Measurements from ENCODE around the gene PPP1R14D.

GRCh38 chr15:40830884-40831283 lies 2.4 kb upstream of the PPP1R14D start:
- TF ChIP-seq, protein P1, sequence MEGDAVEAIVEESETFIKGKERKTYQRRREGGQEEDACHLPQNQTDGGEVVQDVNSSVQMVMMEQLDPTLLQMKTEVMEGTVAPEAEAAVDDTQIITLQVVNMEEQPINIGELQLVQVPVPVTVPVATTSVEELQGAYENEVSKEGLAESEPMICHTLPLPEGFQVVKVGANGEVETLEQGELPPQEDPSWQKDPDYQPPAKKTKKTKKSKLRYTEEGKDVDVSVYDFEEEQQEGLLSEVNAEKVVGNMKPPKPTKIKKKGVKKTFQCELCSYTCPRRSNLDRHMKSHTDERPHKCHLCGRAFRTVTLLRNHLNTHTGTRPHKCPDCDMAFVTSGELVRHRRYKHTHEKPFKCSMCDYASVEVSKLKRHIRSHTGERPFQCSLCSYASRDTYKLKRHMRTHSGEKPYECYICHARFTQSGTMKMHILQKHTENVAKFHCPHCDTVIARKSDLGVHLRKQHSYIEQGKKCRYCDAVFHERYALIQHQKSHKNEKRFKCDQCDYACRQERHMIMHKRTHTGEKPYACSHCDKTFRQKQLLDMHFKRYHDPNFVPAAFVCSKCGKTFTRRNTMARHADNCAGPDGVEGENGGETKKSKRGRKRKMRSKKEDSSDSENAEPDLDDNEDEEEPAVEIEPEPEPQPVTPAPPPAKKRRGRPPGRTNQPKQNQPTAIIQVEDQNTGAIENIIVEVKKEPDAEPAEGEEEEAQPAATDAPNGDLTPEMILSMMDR (IDR thresholded peaks at IDR 0.05; ENCODE audit: insufficient read depth, low read length) = no peak
- no peak for TF ChIP-seq SPI1 (IDR thresholded peaks at IDR 0.05; ENCODE audit: borderline replicate concordance, low read depth)
- no peak for TF ChIP-seq POLR2AphosphoS5 (IDR thresholded peaks at IDR 0.05; ENCODE audit: low read depth)

Measured in HL-60 (cell line).